ENCODE measurements around the gene IL1R2. TPM values are rescaled to one million over a fixed set of nuclear protein-coding genes. Genes with fewer than 3 reads are reported as not detected.

Gene IL1R2
- total and polyA plus RNA-seq, 9 of the 15 experiments (the other 6 are each of a cell fraction or from before 2014, with no cell fraction given) = 0.13 TPM; not detected in 8

DNA sequence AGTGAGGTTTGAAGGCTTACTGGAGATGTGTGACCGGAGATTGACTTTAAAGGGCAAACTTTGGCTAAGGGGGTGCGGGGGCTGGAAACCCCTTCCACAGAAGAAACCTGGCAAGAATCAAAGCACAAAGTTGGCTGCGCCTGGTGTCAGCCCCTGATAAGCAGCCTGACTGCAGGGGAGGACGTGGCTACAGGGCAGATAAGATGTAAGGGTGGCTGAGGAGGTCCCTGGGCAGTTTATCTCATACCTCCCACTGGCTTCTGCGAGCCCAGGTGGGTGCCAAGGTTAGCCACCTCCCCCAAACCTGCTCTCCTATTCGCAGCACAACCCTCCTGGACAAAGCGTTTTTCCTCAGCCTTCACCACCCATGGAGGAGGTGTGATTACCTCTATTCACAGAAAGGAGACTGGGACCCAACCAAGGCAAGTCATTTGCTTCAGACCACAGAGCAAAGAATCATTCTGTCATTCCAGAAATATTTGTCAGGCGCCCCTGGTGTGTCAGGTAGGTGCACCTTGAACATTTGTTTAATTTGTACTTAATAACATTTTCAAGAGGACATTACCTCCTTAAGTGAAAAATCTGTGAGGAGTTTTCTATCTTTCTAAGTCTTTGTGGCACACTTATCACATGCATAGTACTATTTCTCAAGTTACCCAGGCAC is 77.7 kb downstream of the IL1R2 start (continued):
- TF ChIP-seq, protein P1, sequence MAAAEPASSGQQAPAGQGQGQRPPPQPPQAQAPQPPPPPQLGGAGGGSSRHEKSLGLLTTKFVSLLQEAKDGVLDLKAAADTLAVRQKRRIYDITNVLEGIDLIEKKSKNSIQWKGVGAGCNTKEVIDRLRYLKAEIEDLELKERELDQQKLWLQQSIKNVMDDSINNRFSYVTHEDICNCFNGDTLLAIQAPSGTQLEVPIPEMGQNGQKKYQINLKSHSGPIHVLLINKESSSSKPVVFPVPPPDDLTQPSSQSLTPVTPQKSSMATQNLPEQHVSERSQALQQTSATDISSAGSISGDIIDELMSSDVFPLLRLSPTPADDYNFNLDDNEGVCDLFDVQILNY (CRISPR knock-in tag; IDR thresholded peaks at IDR 0.05) = no peak
- TF ChIP-seq, protein P2, sequence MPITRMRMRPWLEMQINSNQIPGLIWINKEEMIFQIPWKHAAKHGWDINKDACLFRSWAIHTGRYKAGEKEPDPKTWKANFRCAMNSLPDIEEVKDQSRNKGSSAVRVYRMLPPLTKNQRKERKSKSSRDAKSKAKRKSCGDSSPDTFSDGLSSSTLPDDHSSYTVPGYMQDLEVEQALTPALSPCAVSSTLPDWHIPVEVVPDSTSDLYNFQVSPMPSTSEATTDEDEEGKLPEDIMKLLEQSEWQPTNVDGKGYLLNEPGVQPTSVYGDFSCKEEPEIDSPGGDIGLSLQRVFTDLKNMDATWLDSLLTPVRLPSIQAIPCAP (CRISPR knock-in tag; IDR thresholded peaks at IDR 0.05; ENCODE audit: borderline replicate concordance) = no peak
- TF ChIP-seq, protein P3, sequence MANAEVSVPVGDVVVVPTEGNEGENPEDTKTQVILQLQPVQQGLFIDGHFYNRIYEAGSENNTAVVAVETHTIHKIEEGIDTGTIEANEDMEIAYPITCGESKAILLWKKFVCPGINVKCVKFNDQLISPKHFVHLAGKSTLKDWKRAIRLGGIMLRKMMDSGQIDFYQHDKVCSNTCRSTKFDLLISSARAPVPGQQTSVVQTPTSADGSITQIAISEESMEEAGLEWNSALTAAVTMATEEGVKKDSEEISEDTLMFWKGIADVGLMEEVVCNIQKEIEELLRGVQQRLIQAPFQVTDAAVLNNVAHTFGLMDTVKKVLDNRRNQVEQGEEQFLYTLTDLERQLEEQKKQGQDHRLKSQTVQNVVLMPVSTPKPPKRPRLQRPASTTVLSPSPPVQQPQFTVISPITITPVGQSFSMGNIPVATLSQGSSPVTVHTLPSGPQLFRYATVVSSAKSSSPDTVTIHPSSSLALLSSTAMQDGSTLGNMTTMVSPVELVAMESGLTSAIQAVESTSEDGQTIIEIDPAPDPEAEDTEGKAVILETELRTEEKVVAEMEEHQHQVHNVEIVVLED (CRISPR knock-in tag; IDR thresholded peaks at IDR 0.05) = peak; percentile 36; the same call in 1 of the 2 replicates
- TF ChIP-seq, protein P4, sequence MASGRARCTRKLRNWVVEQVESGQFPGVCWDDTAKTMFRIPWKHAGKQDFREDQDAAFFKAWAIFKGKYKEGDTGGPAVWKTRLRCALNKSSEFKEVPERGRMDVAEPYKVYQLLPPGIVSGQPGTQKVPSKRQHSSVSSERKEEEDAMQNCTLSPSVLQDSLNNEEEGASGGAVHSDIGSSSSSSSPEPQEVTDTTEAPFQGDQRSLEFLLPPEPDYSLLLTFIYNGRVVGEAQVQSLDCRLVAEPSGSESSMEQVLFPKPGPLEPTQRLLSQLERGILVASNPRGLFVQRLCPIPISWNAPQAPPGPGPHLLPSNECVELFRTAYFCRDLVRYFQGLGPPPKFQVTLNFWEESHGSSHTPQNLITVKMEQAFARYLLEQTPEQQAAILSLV (tag; IDR thresholded peaks at IDR 0.05) = 0 out of 2 replicates have a peak, but pooled peaks have one; percentile 36
- peak; percentile 96 for TF ChIP-seq NR4A1 (CRISPR knock-in tag; IDR thresholded peaks at IDR 0.05)
- peak; percentile 96 for TF ChIP-seq NR4A1 (tag; IDR thresholded peaks at IDR 0.05)
- TF ChIP-seq, protein P5, sequence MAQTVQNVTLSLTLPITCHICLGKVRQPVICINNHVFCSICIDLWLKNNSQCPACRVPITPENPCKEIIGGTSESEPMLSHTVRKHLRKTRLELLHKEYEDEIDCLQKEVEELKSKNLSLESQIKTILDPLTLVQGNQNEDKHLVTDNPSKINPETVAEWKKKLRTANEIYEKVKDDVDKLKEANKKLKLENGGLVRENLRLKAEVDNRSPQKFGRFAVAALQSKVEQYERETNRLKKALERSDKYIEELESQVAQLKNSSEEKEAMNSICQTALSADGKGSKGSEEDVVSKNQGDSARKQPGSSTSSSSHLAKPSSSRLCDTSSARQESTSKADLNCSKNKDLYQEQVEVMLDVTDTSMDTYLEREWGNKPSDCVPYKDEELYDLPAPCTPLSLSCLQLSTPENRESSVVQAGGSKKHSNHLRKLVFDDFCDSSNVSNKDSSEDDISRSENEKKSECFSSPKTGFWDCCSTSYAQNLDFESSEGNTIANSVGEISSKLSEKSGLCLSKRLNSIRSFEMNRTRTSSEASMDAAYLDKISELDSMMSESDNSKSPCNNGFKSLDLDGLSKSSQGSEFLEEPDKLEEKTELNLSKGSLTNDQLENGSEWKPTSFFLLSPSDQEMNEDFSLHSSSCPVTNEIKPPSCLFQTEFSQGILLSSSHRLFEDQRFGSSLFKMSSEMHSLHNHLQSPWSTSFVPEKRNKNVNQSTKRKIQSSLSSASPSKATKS (CRISPR knock-in tag; IDR thresholded peaks at IDR 0.05) = no peak
- peak; percentile 94 for TF ChIP-seq ERF (CRISPR knock-in tag; IDR thresholded peaks at IDR 0.05)
- TF ChIP-seq ZBED1 (IDR thresholded peaks at IDR 0.05) = peak; percentile 96
- TF ChIP-seq, protein P6, sequence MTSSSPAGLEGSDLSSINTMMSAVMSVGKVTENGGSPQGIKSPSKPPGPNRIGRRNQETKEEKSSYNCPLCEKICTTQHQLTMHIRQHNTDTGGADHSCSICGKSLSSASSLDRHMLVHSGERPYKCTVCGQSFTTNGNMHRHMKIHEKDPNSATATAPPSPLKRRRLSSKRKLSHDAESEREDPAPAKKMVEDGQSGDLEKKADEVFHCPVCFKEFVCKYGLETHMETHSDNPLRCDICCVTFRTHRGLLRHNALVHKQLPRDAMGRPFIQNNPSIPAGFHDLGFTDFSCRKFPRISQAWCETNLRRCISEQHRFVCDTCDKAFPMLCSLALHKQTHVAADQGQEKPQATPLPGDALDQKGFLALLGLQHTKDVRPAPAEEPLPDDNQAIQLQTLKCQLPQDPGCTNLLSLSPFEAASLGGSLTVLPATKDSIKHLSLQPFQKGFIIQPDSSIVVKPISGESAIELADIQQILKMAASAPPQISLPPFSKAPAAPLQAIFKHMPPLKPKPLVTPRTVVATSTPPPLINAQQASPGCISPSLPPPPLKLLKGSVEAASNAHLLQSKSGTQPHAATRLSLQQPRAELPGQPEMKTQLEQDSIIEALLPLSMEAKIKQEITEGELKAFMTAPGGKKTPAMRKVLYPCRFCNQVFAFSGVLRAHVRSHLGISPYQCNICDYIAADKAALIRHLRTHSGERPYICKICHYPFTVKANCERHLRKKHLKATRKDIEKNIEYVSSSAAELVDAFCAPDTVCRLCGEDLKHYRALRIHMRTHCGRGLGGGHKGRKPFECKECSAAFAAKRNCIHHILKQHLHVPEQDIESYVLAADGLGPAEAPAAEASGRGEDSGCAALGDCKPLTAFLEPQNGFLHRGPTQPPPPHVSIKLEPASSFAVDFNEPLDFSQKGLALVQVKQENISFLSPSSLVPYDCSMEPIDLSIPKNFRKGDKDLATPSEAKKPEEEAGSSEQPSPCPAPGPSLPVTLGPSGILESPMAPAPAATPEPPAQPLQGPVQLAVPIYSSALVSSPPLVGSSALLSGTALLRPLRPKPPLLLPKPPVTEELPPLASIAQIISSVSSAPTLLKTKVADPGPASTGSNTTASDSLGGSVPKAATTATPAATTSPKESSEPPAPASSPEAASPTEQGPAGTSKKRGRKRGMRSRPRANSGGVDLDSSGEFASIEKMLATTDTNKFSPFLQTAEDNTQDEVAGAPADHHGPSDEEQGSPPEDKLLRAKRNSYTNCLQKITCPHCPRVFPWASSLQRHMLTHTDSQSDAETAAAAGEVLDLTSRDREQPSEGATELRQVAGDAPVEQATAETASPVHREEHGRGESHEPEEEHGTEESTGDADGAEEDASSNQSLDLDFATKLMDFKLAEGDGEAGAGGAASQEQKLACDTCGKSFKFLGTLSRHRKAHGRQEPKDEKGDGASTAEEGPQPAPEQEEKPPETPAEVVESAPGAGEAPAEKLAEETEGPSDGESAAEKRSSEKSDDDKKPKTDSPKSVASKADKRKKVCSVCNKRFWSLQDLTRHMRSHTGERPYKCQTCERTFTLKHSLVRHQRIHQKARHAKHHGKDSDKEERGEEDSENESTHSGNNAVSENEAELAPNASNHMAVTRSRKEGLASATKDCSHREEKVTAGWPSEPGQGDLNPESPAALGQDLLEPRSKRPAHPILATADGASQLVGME (CRISPR knock-in tag; IDR thresholded peaks at IDR 0.05) = peak; percentile 65; the same call in 1 of the 2 replicates
- TF ChIP-seq RB1 (IDR thresholded peaks at IDR 0.05; ENCODE audit: low read depth) = peak; percentile 18; the same call in 1 of the 2 replicates
- TF ChIP-seq ZNF143 (CRISPR knock-in tag; IDR thresholded peaks at IDR 0.05) = no peak
- no peak for TF ChIP-seq MAFG (tag; conservative IDR thresholded peaks at IDR 0.05)
- peak; percentile 98 for TF ChIP-seq STAT5A (IDR thresholded peaks at IDR 0.05; ENCODE audit: borderline replicate concordance, low read length)
- peak; percentile 80 for TF ChIP-seq ZBTB17 (CRISPR knock-in tag; IDR thresholded peaks at IDR 0.05)

Measured in K562 (cell line).